ENCODE data around the gene GNE.
A peak's percentile ranks its signal among the peaks of the same experiment; 100 is the strongest.
"Not testable (repeated sequence)": the region's sequence is repeated elsewhere in the genome, so short reads cannot be mapped to it uniquely, and the experiment has no call there.

The GNE gene

GRCh38 chr9:36207546-36208012, 50.7 kb downstream of the GNE start:
- no peak for DNase-seq

GRCh38 chr9:36207016-36207415, 51.2 kb downstream of the GNE start:
- DNase-seq: no peak

- DNase-seq: no peak
These were observed 53.2 kb downstream of the GNE start for GRCh38 chr9:36204906-36205547.

- DNase-seq: no peak
These were observed 63.8 kb downstream of the GNE start for GRCh38 chr9:36194326-36195000.

GRCh38 chr9:36193023-36193422, 65.2 kb downstream of the GNE start:
- no peak for DNase-seq

GRCh38 chr9:36192196-36192595, 66.1 kb downstream of the GNE start:
- no peak for DNase-seq

GRCh38 chr9:36191686-36192085, 66.6 kb downstream of the GNE start:
- no peak for DNase-seq

- DNase-seq: no peak
These were observed 67.0 kb downstream of the GNE start for GRCh38 chr9:36191290-36191645.

- peak; percentile 99 for DNase-seq
These were observed 67.6 kb downstream of the GNE start, which contains the start of gene CLTA for GRCh38 chr9:36190388-36191289. CLTA (plus strand) TSS chr9:36190921; CDS start chr9:36191057, 136 bp downstream.

GRCh38 chr9:36189976-36190375, 68.3 kb downstream of the GNE start:
- no peak for DNase-seq

- no peak for DNase-seq
These were observed 70.0 kb downstream of the GNE start for GRCh38 chr9:36188212-36188611.

GRCh38 chr9:36187414-36187813, 70.8 kb downstream of the GNE start:
- DNase-seq: no peak

- not testable (repeated sequence) for DNase-seq
These were observed 78.0 kb downstream of the GNE start for GRCh38 chr9:36180243-36180642.

GRCh38 chr9:36177571-36177970, 80.7 kb downstream of the GNE start:
- DNase-seq: no peak

- DNase-seq: not testable (repeated sequence)
These were observed 81.8 kb downstream of the GNE start for GRCh38 chr9:36176496-36176895.

- DNase-seq: not testable (repeated sequence)
These were observed 83.0 kb downstream of the GNE start for GRCh38 chr9:36175209-36175608.

GRCh38 chr9:36174731-36175130, 83.5 kb downstream of the GNE start:
- no peak for DNase-seq

- no peak for DNase-seq
These were observed 84.0 kb downstream of the GNE start for GRCh38 chr9:36174271-36174670.

- DNase-seq: no peak
These were observed 84.4 kb downstream of the GNE start for GRCh38 chr9:36173861-36174260.

GRCh38 chr9:36170531-36170930, 87.7 kb downstream of the GNE start:
- DNase-seq: no peak

- DNase-seq: no peak
These were observed 88.5 kb downstream of the GNE start for GRCh38 chr9:36169708-36170107.

- no peak for DNase-seq
These were observed 89.1 kb downstream of the GNE start, which contains the start of gene CCIN for GRCh38 chr9:36169166-36169565. CCIN (plus strand) TSS chr9:36169388; CDS start chr9:36169503, 115 bp downstream.

GRCh38 chr9:36166168-36166927, 91.9 kb downstream of the GNE start:
- peak; percentile 67 for DNase-seq
